DOHH2 (cell line): Measurements from ENCODE around the gene ONECUT3.

Experiments
- EZH2phosphoT487 ChIP-seq: fragments of 200-600 bp; sonication (generic); IDR thresholded peaks from 2 replicates; pipeline ENCODE4 v1.6.1; 2017; ENCODE audit warnings: borderline replicate concordance, mild to moderate bottlenecking, antibody characterized with exemption, low read length, moderate library complexity, mixed read lengths
- TF ChIP-seq, protein P1 (sequence below): fragments of 200-600 bp; sonication (generic); IDR thresholded peaks from one replicate; pipeline ENCODE4 v1.5.1; 2014; ENCODE audit warnings: antibody characterized with exemption, mild to moderate bottlenecking, low read depth, low read length; ENCODE audit not compliant: poor library complexity, severe bottlenecking

DNA sequence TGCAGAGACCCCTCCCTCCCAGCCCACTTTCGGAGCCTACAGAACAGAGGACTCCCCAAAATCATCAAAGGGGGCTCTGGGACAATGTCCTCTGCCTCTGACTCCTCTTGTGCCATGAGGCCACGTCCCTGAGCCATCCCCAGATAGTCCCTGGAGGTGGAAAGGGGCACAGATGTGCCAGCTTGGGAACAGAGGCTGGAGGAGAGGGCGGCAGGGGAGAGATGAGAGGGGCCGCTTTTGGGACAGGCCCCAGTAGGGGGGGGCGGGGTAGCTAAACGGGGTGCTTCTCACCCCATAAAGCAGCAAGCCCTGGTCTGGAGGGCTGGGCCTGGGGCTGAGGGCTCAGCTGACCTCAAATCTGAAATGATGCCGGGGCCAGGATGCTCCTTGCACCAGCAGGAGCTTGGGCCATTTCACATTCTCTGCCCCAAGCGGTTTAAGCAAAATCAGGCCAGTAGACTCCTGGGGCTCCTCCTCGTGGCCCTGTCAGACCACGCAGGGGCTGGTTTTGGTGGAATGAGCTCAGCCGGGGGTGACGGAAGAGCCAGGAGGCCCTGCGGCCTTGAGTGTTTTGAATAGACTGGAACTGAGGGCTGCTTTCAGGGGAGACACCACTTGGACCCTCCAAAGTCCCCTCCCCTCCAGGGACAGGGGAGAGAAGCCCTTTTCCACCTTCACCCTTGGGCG is 27.1 kb downstream of the ONECUT3 start:
- no peak for TF ChIP-seq EZH2phosphoT487
- TF ChIP-seq, protein P1, sequence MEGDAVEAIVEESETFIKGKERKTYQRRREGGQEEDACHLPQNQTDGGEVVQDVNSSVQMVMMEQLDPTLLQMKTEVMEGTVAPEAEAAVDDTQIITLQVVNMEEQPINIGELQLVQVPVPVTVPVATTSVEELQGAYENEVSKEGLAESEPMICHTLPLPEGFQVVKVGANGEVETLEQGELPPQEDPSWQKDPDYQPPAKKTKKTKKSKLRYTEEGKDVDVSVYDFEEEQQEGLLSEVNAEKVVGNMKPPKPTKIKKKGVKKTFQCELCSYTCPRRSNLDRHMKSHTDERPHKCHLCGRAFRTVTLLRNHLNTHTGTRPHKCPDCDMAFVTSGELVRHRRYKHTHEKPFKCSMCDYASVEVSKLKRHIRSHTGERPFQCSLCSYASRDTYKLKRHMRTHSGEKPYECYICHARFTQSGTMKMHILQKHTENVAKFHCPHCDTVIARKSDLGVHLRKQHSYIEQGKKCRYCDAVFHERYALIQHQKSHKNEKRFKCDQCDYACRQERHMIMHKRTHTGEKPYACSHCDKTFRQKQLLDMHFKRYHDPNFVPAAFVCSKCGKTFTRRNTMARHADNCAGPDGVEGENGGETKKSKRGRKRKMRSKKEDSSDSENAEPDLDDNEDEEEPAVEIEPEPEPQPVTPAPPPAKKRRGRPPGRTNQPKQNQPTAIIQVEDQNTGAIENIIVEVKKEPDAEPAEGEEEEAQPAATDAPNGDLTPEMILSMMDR: peak; percentile 9
